Measurements from ENCODE around the gene NDUFB11. TPM values are rescaled to one million over a fixed set of nuclear protein-coding genes. Genes with fewer than 3 reads are reported as not detected.

Gene NDUFB11
- total and polyA plus RNA-seq, 5 donors from 2014 or later, result 50.3 to 190 (median 179) TPM

DNA sequence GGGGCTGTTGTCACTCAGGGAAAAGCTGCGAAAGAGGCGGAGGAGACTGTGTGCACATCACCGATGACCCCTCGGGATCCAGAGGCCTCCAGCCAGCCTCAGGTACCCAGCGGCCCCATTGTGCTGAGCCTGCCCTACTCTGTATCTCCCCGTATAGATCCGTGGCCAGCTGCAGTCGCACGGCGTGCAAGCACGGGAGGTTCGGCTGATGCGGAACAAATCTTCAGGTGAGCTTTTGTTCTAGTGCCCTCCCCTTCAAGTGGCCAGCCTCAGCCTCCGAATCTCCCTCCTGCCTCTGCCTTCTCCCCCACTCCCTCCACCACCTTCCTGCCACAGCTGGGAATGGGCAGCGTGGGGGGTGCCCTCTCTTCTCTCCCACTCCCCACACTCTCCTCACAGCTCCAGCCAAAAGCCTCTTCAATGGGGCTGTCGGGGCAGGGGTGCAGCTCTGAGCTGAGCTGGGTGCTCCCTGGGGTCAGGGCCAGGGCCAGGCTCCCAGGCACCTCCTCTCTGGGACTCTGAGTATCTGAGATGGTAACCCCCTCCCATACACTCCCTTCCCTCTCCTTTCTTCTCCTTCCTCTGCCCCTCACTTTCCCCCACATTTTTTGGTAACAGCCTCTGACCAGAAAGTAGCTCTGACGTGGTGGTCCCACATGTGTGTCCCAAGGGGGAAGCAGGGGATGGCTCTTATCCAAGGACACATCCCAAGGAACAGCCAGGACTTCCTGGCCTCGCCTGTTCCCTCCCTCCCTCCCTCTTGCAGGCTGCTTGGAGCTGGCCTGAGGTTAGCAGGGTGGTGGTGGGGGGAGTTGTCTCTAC is 28.7 kb upstream of the NDUFB11 start:
- H3K9me3 ChIP-seq (ENCODE audit: control insufficient read depth in 2 of 2, low read length in 2 of 2), result no peaks in the 10 kb centered on the region
- peaks cover 62% of the 10 kb centered on the region for H3K36me3 ChIP-seq (ENCODE audit: control insufficient read depth, insufficient read depth, low read length)
- Mint-ChIP-seq H3K4me1 (peaks cover 0 to 3% (median under 1%) of the 10 kb centered on the region in 4 donors), H3K9me3 (no peaks in the 10 kb centered on the region), H3K4me3 (no peak overlapping the region), H3K27me3 (no peaks in the 10 kb centered on the region), H3K27ac (no peak overlapping the region), H3K36me3 (peaks cover 4% of the 10 kb centered on the region)
- no peak for DNase-seq
- no peak overlapping the region for H3K27ac ChIP-seq (ENCODE audit: insufficient read depth, low read length, poor library complexity, severe bottlenecking)
- no peak overlapping the region for H3K4me3 ChIP-seq (ENCODE audit: low read depth, low read length)
- H3K27me3 ChIP-seq (ENCODE audit: control insufficient read depth, insufficient read depth, low read length), result no peaks in the 10 kb centered on the region
- no peaks in the 10 kb centered on the region for H3K4me1 ChIP-seq (ENCODE audit: control insufficient read depth, insufficient read depth, low read length, poor library complexity, severe bottlenecking)
- ATAC-seq (ENCODE audit: low read depth in 2 of 2), result no peak

DNA sequence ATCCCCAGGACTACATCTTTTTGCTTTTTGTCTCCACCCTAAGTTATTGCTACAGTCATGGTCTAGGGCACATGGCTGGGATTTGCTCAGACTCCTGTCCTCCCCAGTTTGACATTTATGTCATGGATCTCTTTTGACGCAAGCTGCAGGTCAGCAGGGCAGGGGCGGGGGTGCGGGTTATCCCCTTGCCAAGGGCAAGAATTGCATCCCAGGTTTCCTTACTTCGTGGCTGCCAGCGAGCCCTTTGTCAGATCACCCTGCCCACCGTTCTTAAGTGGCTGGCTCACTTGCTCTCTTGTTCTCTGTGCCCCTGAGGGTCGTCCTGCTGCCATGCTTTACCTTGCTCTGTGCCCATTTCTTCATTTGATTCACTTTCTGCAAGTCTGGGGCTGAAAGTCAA is 28.0 kb upstream of the NDUFB11 start:
- DNase-seq, result no peak
- Mint-ChIP-seq H3K36me3 (no peaks in the 10 kb centered on the region), H3K4me3 (no peak overlapping the region), H3K4me1 (peaks cover 0 to 3% (median 1%) of the 10 kb centered on the region in 4 donors), H3K9me3 (no peaks in the 10 kb centered on the region), H3K27ac (no peak overlapping the region), H3K27me3 (no peaks in the 10 kb centered on the region)
- Histone ChIP-seq H3K27ac (ENCODE audit: insufficient read depth, low read length, poor library complexity, severe bottlenecking) (no peak overlapping the region), H3K4me3 (ENCODE audit: low read depth, low read length) (no peak overlapping the region), H3K9me3 (ENCODE audit: control insufficient read depth in 2 of 2, low read length in 2 of 2) (no peaks in the 10 kb centered on the region), H3K27me3 (ENCODE audit: control insufficient read depth, insufficient read depth, low read length) (no peaks in the 10 kb centered on the region), H3K4me1 (ENCODE audit: control insufficient read depth, insufficient read depth, low read length, poor library complexity, severe bottlenecking) (no peaks in the 10 kb centered on the region), H3K36me3 (ENCODE audit: control insufficient read depth, insufficient read depth, low read length) (peaks cover 57% of the 10 kb centered on the region)
- no peak for ATAC-seq (ENCODE audit: low read depth in 2 of 2)

DNA sequence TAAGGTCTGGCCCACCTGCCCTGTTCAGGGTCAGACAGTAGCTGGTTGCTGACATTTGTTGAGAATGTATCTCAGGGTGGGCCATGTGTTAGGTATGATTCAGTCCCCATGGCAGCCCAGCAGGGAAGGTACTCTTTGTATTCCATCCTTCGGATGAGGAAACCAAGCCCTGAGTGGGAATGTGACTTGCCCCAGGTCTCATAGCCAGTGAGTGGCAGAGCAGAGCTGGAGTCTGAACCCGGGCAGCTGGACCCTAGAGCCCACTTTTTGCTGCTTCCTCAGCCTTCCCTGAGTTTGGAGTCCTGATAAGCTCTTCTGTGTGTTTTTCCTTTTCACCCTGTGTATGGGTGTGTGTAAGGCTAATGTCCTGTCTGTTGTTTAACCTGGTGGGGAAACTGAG is 27.5 kb upstream of the NDUFB11 start:
- DNase-seq (no peak), ATAC-seq (ENCODE audit: low read depth in 2 of 2) (no peak)
- H3K36me3 ChIP-seq (ENCODE audit: control insufficient read depth, insufficient read depth, low read length), result peaks cover 53% of the 10 kb centered on the region
- no peak overlapping the region for H3K27ac ChIP-seq (ENCODE audit: insufficient read depth, low read length, poor library complexity, severe bottlenecking)
- Mint-ChIP-seq H3K36me3 (no peaks in the 10 kb centered on the region), H3K27ac (peak overlapping the region in 1 of 3 donors; percentile 46), H3K9me3 (no peaks in the 10 kb centered on the region), H3K4me3 (no peak overlapping the region), H3K27me3 (no peaks in the 10 kb centered on the region), H3K4me1 (peaks cover 0 to 3% (median 1%) of the 10 kb centered on the region in 4 donors)
- H3K9me3 ChIP-seq (ENCODE audit: control insufficient read depth in 2 of 2, low read length in 2 of 2), result no peaks in the 10 kb centered on the region
- no peak overlapping the region for H3K4me3 ChIP-seq (ENCODE audit: low read depth, low read length)
- no peaks in the 10 kb centered on the region for H3K27me3 ChIP-seq (ENCODE audit: control insufficient read depth, insufficient read depth, low read length)
- no peaks in the 10 kb centered on the region for H3K4me1 ChIP-seq (ENCODE audit: control insufficient read depth, insufficient read depth, low read length, poor library complexity, severe bottlenecking)

GRCh38 chrX:47170861-47171692 is 26.6 kb upstream of the NDUFB11 start:
- H3K27me3 ChIP-seq (ENCODE audit: control insufficient read depth, insufficient read depth, low read length), result no peaks in the 10 kb centered on the region
- DNase-seq, result no peak
- Mint-ChIP-seq H3K27me3 (no peaks in the 10 kb centered on the region), H3K27ac (no peak overlapping the region), H3K4me1 (peaks cover 0 to 3% (median 1%) of the 10 kb centered on the region in 4 donors), H3K9me3 (no peaks in the 10 kb centered on the region), H3K36me3 (no peaks in the 10 kb centered on the region), H3K4me3 (no peak overlapping the region)
- H3K4me1 ChIP-seq (ENCODE audit: control insufficient read depth, insufficient read depth, low read length, poor library complexity, severe bottlenecking), result no peaks in the 10 kb centered on the region
- no peak for ATAC-seq (ENCODE audit: low read depth in 2 of 2)
- peaks cover 43% of the 10 kb centered on the region for H3K36me3 ChIP-seq (ENCODE audit: control insufficient read depth, insufficient read depth, low read length)
- H3K4me3 ChIP-seq (ENCODE audit: low read depth, low read length), result no peak overlapping the region
- H3K27ac ChIP-seq (ENCODE audit: insufficient read depth, low read length, poor library complexity, severe bottlenecking), result no peak overlapping the region
- no peaks in the 10 kb centered on the region for H3K9me3 ChIP-seq (ENCODE audit: control insufficient read depth in 2 of 2, low read length in 2 of 2)

DNA sequence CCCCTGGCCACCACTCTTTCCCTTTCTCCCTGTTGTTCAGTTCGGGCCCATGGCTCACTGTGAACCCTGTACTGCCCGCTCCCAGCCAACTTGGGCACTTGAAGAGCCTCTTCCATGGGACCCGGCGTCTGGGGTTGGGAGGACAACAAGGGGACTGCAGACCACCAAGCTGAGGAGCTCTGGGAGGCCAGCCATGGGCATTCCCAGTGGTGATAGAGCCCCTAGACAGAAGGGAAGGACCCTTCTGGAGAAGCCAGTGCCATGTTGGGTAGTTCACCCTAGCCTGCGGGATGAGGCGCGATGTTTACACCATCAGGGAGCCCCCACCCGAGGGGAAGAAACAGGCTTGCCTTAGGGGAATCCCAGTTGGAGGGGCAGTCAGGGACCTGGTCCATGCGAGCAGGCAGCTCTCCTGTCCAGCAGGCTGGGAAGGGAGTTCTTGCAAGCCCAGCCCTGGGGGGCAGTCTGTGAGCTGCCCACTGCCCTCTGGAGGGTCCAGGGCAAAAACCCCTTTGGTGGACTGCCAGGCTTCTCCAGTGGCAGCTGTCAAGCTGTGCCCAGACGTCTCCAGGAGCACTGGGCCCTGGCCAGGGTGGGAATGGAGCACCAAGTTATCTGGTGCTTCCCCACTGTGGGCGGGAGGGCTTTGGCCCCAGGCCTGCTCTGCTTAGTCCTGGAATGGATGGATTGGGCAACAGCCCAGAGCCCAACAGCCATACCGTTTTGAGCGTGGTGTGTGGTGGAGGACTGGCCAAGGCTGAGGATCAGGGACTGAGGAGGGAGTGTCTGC is 25.4 kb upstream of the NDUFB11 start:
- peaks cover 0 to 4% (median 3%) of the 10 kb centered on the region in 4 donors for H3K4me1 Mint-ChIP-seq
- Histone ChIP-seq H3K9me3 (ENCODE audit: control insufficient read depth in 2 of 2, low read length in 2 of 2) (no peaks in the 10 kb centered on the region), H3K27ac (ENCODE audit: insufficient read depth, low read length, poor library complexity, severe bottlenecking) (no peak overlapping the region), H3K4me1 (ENCODE audit: control insufficient read depth, insufficient read depth, low read length, poor library complexity, severe bottlenecking) (no peaks in the 10 kb centered on the region), H3K27me3 (ENCODE audit: control insufficient read depth, insufficient read depth, low read length) (no peaks in the 10 kb centered on the region), H3K36me3 (ENCODE audit: control insufficient read depth, insufficient read depth, low read length) (peaks cover 35% of the 10 kb centered on the region), H3K4me3 (ENCODE audit: low read depth, low read length) (no peak overlapping the region)
- DNase-seq (no peak), ATAC-seq (ENCODE audit: low read depth in 2 of 2) (no peak)
- H3K4me3 Mint-ChIP-seq, result no peak overlapping the region
- no peaks in the 10 kb centered on the region for H3K36me3 Mint-ChIP-seq
- peak overlapping the region in 1 of 3 donors; percentile 84 for H3K27ac Mint-ChIP-seq
- H3K27me3 Mint-ChIP-seq, result no peaks in the 10 kb centered on the region
- H3K9me3 Mint-ChIP-seq, result no peaks in the 10 kb centered on the region

DNA sequence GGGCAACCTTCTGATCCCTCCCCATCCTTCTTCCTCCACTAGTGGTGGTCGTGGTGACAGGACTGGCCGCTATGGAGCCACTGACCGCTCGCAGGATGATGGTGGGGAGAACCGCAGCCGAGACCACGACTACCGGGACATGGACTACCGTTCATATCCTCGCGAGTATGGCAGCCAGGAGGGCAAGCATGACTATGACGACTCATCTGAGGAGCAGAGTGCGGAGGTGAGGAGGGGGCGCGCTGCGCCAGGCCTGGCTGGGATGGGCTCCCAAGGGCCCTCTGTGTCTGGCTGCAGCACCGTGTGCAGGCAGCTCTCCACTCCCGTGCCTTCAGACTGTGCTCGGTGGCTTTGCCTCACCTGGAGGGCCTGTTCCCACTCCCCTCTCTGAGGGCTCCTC is 24.8 kb upstream of the NDUFB11 start:
- Histone ChIP-seq H3K27me3 (ENCODE audit: control insufficient read depth, insufficient read depth, low read length) (no peaks in the 10 kb centered on the region), H3K27ac (ENCODE audit: insufficient read depth, low read length, poor library complexity, severe bottlenecking) (no peak overlapping the region), H3K9me3 (ENCODE audit: control insufficient read depth in 2 of 2, low read length in 2 of 2) (no peaks in the 10 kb centered on the region), H3K36me3 (ENCODE audit: control insufficient read depth, insufficient read depth, low read length) (peaks cover 35% of the 10 kb centered on the region), H3K4me3 (ENCODE audit: low read depth, low read length) (no peak overlapping the region), H3K4me1 (ENCODE audit: control insufficient read depth, insufficient read depth, low read length, poor library complexity, severe bottlenecking) (no peaks in the 10 kb centered on the region)
- Mint-ChIP-seq H3K27me3 (no peaks in the 10 kb centered on the region), H3K9me3 (peaks cover 0 to 2% (median 0%) of the 10 kb centered on the region in 7 donors), H3K36me3 (no peaks in the 10 kb centered on the region), H3K4me1 (peaks cover 0 to 7% (median 4%) of the 10 kb centered on the region in 4 donors), H3K27ac (peak overlapping the region in 1 of 3 donors; percentile 84), H3K4me3 (peak overlapping the region in 1 of 4 donors; percentile 32)
- ATAC-seq (ENCODE audit: low read depth in 2 of 2) (no peak), DNase-seq (no peak)

DNA sequence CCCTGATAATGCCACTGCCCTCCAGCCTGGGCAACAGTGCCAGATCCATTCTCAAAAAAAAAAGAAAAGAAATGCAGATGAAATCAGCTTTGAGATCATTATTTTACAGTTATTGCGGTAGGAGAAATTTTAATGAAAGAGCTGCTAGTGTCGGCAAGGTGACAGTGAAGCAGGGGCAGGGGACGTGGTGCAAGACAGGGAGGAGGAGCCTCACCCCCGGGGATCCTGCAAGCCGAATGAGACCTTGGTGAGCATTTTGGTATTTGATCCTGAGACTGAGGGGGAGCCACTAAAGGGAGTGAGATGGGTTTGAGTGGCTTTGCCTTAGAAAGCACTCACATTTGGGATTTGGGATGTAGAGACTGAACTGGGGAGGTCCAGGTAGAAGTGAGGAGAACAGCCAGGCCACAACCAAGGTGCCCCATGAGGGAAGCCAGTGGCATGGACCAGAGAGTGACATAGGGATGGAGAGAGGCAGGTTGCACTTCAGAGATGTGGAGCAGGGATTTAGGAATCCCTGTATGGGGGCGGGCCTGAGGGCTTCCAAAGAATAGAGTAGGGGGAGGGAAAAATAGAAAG is 24.1 kb upstream of the NDUFB11 start:
- H3K4me1 Mint-ChIP-seq, result peaks cover 0 to 7% (median 4%) of the 10 kb centered on the region in 4 donors
- no peak for DNase-seq

More for the DNA sequence above, 24.1 kb upstream of the NDUFB11 start:
- H3K27ac ChIP-seq (ENCODE audit: insufficient read depth, low read length, poor library complexity, severe bottlenecking), result no peak overlapping the region
- H3K27me3 ChIP-seq (ENCODE audit: control insufficient read depth, insufficient read depth, low read length), result no peaks in the 10 kb centered on the region
- Mint-ChIP-seq H3K27ac (no peak overlapping the region), H3K36me3 (no peaks in the 10 kb centered on the region), H3K4me3 (no peak overlapping the region), H3K27me3 (no peaks in the 10 kb centered on the region), H3K9me3 (peaks cover 0 to 2% (median 0%) of the 10 kb centered on the region in 7 donors)
- ATAC-seq (ENCODE audit: low read depth in 2 of 2), result no peak
- no peaks in the 10 kb centered on the region for H3K4me1 ChIP-seq (ENCODE audit: control insufficient read depth, insufficient read depth, low read length, poor library complexity, severe bottlenecking)
- peaks cover 28% of the 10 kb centered on the region for H3K36me3 ChIP-seq (ENCODE audit: control insufficient read depth, insufficient read depth, low read length)
- no peaks in the 10 kb centered on the region for H3K9me3 ChIP-seq (ENCODE audit: control insufficient read depth in 2 of 2, low read length in 2 of 2)
- no peak overlapping the region for H3K4me3 ChIP-seq (ENCODE audit: low read depth, low read length)

Measured in CD4-positive, CD25-positive, alpha-beta regulatory T cell (primary cell).